GM13977 (cell line): ENCODE results near the gene TRIM42.

Experiments used
- DNase-seq: peaks from one replicate; pipeline ENCODE4 v3.0.0; 2012; ENCODE audit warnings: low spot score
- CTCF ChIP-seq: IDR thresholded peaks from 2 replicates; pipeline ENCODE4 v1.5.1; 2012; ENCODE audit warnings: mild to moderate bottlenecking, control low read depth; ENCODE audit not compliant: insufficient read depth; ENCODE audit errors: extremely low read depth, missing control alignments
- in situ Hi-C: fragments of 300-500 bp; cut with MboI; formaldehyde crosslinking; loops from one replicate; pipeline ENCODE4 v1.12.0; 2022; ENCODE audit warnings: low sequenced_read_pairs, low pct_unique_long_range_greater_than_20kb, mixed read lengths, inconsistent platforms; ENCODE audit not compliant: unreplicated experiment

Gene TRIM42

GRCh38 chr3:140636406-140637138 lies 41.3 kb upstream of the TRIM42 start:
- DNase-seq, result no peak
- TF ChIP-seq CTCF, result no peak
- in situ Hi-C loops, result no loop called here

GRCh38 chr3:140651287-140651686 lies 26.6 kb upstream of the TRIM42 start:
- no peak for DNase-seq
- in situ Hi-C loops, result no loop called here
- TF ChIP-seq CTCF, result no peak

GRCh38 chr3:140655678-140656077 lies 22.2 kb upstream of the TRIM42 start:
- TF ChIP-seq CTCF, result no peak
- in situ Hi-C loops, result no loop called here
- no peak for DNase-seq

DNA sequence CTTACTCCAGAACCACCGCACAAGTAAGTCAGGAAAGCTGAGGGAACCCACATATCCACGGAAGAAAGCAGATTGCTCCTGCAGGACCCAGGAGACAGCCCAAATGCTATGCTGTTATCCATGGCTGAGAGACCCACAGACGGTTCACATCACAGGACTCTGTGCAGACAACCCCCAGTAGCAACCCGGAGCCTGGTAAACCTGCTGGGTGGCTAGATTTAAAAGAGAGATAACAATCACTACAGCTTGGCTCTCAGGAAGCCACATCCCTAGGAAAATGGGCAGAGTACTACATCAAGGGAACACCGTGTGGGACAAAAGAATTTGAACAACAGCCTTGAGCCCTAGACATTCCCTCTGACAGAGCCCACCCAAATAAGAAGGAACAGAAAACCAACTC lies 13.8 kb upstream of the TRIM42 start:
- DNase-seq, result no peak
- in situ Hi-C loops, result no loop called here
- TF ChIP-seq CTCF, result no peak

GRCh38 chr3:140682586-140682985 lies 4.7 kb downstream of the TRIM42 start:
- no peak for TF ChIP-seq CTCF
- DNase-seq, result no peak
- in situ Hi-C loops, result no loop called here

- in situ Hi-C loops, result no loop called here
- DNase-seq, result no peak
Observed at GRCh38 chr3:140686128-140686527, 8.3 kb downstream of the TRIM42 start.

More at GRCh38 chr3:140686128-140686527, 8.3 kb downstream of the TRIM42 start:
- no peak for TF ChIP-seq CTCF
